SIG-M5 (cell line): Measurements from ENCODE around the gene BIRC3.
"Not testable (repeated sequence)": the region's sequence is repeated elsewhere in the genome, so short reads cannot be mapped to it uniquely, and the experiment has no call there.

Source experiments
- DNase-seq: peaks from one replicate; lab custom pipeline; 2025; lab: John Stamatoyannopoulos, UW

The BIRC3 gene

GRCh38 chr11:102296757-102297156 lies 20.5 kb upstream of the BIRC3 start:
- DNase-seq: not testable (repeated sequence)

GRCh38 chr11:102300837-102301236 lies 16.4 kb upstream of the BIRC3 start:
- not testable (repeated sequence) for DNase-seq

GRCh38 chr11:102302241-102302640 lies 15.0 kb upstream of the BIRC3 start:
- DNase-seq: no peak

- DNase-seq: no peak
Measured at GRCh38 chr11:102304686-102305085, 12.6 kb upstream of the BIRC3 start.

- no peak for DNase-seq
Measured at GRCh38 chr11:102305352-102306047, 11.8 kb upstream of the BIRC3 start.

- no peak for DNase-seq
Measured at GRCh38 chr11:102306048-102306597, 11.2 kb upstream of the BIRC3 start.

GRCh38 chr11:102306817-102307726 lies 10.2 kb upstream of the BIRC3 start:
- DNase-seq: no peak

GRCh38 chr11:102307727-102308038 lies 9.6 kb upstream of the BIRC3 start:
- DNase-seq: no peak

GRCh38 chr11:102309621-102310541 lies 7.4 kb upstream of the BIRC3 start:
- no peak for DNase-seq

- no peak for DNase-seq
Measured at GRCh38 chr11:102312667-102313066, 4.6 kb upstream of the BIRC3 start.

- DNase-seq: no peak
Measured at GRCh38 chr11:102313238-102313940, 3.9 kb upstream of the BIRC3 start.

- no peak for DNase-seq
Measured at GRCh38 chr11:102314784-102315183, 2.5 kb upstream of the BIRC3 start.

- no peak for DNase-seq
Measured at GRCh38 chr11:102316346-102316904, 859 bp upstream of the BIRC3 start.

GRCh38 chr11:102317768-102318103 lies 452 bp downstream of the BIRC3 start:
- DNase-seq: no peak

- DNase-seq: no peak
Measured at GRCh38 chr11:102318469-102318868, 1.2 kb downstream of the BIRC3 start.

- DNase-seq: no peak
Measured at GRCh38 chr11:102319544-102319943, 2.3 kb downstream of the BIRC3 start.

GRCh38 chr11:102320188-102320587 lies 2.9 kb downstream of the BIRC3 start:
- DNase-seq: no peak

- DNase-seq: no peak
Measured at GRCh38 chr11:102320679-102321078, 3.4 kb downstream of the BIRC3 start.

- no peak for DNase-seq
Measured at GRCh38 chr11:102322560-102322959, 5.3 kb downstream of the BIRC3 start.

GRCh38 chr11:102323542-102324251 lies 6.4 kb downstream of the BIRC3 start:
- DNase-seq: no peak

GRCh38 chr11:102325088-102325487 lies 7.8 kb downstream of the BIRC3 start:
- no peak for DNase-seq
